Hepatocyte (in vitro differentiated cells): ENCODE results near the gene MAST2. TPM values are rescaled to one million over a fixed set of nuclear protein-coding genes. Genes with fewer than 3 reads are reported as not detected.
A peak's percentile ranks its signal among the peaks of the same experiment; 100 is the strongest.

Experiments used
- DNase-seq: peaks from one replicate; pipeline ENCODE4 v3.0.0-alpha.2; 2016; ENCODE audit warnings: low spot score
- H2AFZ ChIP-seq: fragments of 200-600 bp; sonication (generic); 2 replicates; pipeline ENCODE4 v1.6.0; 2016; ENCODE audit warnings: antibody characterized with exemption, mild to moderate bottlenecking
- H3K27ac ChIP-seq: fragments of 200-600 bp; sonication (generic); 2 replicates; pipeline ENCODE4 v1.5.1; 2016; ENCODE audit warnings: mild to moderate bottlenecking
- H3K27me3 ChIP-seq: fragments of 200-600 bp; sonication (generic); 2 replicates; pipeline ENCODE4 v1.6.1; 2016
- H3K36me3 ChIP-seq: fragments of 200-600 bp; sonication (generic); replicated peaks from 2 replicates; pipeline ENCODE4 v1.5.1; 2016; ENCODE audit warnings: low read depth; ENCODE audit not compliant: insufficient read depth
- H3K4me1 ChIP-seq: fragments of 200-600 bp; sonication (generic); 2 replicates; pipeline ENCODE4 v1.5.1; 2016; ENCODE audit warnings: mild to moderate bottlenecking, moderate library complexity; ENCODE audit not compliant: insufficient read depth
- H3K4me2 ChIP-seq: fragments of 200-600 bp; sonication (generic); 2 replicates; pipeline ENCODE4 v1.6.0; 2016
- H3K4me3 ChIP-seq: fragments of 200-600 bp; sonication (generic); 2 replicates; pipeline ENCODE4 v1.5.1; 2016; ENCODE audit warnings: mild to moderate bottlenecking
- H3K79me2 ChIP-seq: fragments of 200-600 bp; sonication (generic); 2 replicates; pipeline ENCODE4 v1.6.0; 2017; ENCODE audit warnings: mild to moderate bottlenecking
- H3K9me2 ChIP-seq: fragments of 200-600 bp; sonication (generic); replicated peaks from 2 replicates; pipeline ENCODE4 v1.6.0; 2017; ENCODE audit warnings: mild to moderate bottlenecking; ENCODE audit not compliant: insufficient read depth
- H3K9me3 ChIP-seq: fragments of 200-600 bp; sonication (generic); 2 replicates; pipeline ENCODE4 v1.5.1; 2016; ENCODE audit warnings: low read depth, mild to moderate bottlenecking
- H4K20me1 ChIP-seq: fragments of 200-600 bp; sonication (generic); 2 replicates; pipeline ENCODE4 v1.6.0; 2016; ENCODE audit warnings: mild to moderate bottlenecking; ENCODE audit not compliant: insufficient read depth, poor library complexity, severe bottlenecking
- CTCF ChIP-seq: fragments of 200-600 bp; sonication (generic); IDR thresholded peaks from 2 replicates; pipeline ENCODE4 v1.5.1; 2016; ENCODE audit warnings: antibody characterized with exemption, mild to moderate bottlenecking; ENCODE audit not compliant: poor library complexity
- EZH2 ChIP-seq: fragments of 200-600 bp; sonication (generic); IDR thresholded peaks from 2 replicates; pipeline ENCODE4 v1.6.1; 2016; ENCODE audit warnings: antibody characterized with exemption, mild to moderate bottlenecking, borderline replicate concordance
- EZH2phosphoT487 ChIP-seq: fragments of 200-600 bp; sonication (generic); IDR thresholded peaks from one replicate; pipeline ENCODE4 v1.6.1; 2018; ENCODE audit warnings: antibody characterized with exemption, mild to moderate bottlenecking, low read depth, moderate library complexity; ENCODE audit not compliant: unreplicated experiment, severe bottlenecking
- WGBS: methylation state at CpG from one replicate; pipeline ENCODE4 v1.1.6; 2016; ENCODE audit warnings: low lambda C conversion rate; ENCODE audit errors: missing lambda C conversion rate; 5-methylcytosine and 5-hydroxymethylcytosine counted together
- polyA plus RNA-seq: library from polyadenylated mRNA; unstranded; fragments of >200 nt; fragmentation: Nextera tagmentation; extraction: Ambion mirVana; gene quantifications from 2 replicates; pipeline ENCODE4 v1.2.1, GENCODE V29; 2016
- total RNA-seq: library from RNA; depleted of rRNA; stranded (reverse); fragments of >200 nt; gene quantifications from 2 replicates; pipeline ENCODE4 v1.2.3, GENCODE V29; 2014

Gene MAST2
- total and polyA plus RNA-seq, 2 experiments from 2014 or later = 25.8 to 33.5 TPM

GRCh38 chr1:46030876-46031660, 227.7 kb downstream of the MAST2 start:
- no peaks in the 10 kb centered on the region for H3K9me3 ChIP-seq
- no peaks in the 10 kb centered on the region for H3K27me3 ChIP-seq
- no peaks in the 10 kb centered on the region for H3K79me2 ChIP-seq
- no peak overlapping the region for H2AFZ ChIP-seq
- H3K9me2 ChIP-seq = no peaks in the 10 kb centered on the region
- no peak overlapping the region for H3K27ac ChIP-seq
- 96% methylated on average over 22 of the region's 26 CpGs for WGBS
- H3K36me3 ChIP-seq = no peaks in the 10 kb centered on the region
- TF ChIP-seq EZH2 (no peak), CTCF (no peak), EZH2phosphoT487 (no peak)
- H3K4me3 ChIP-seq = no peak overlapping the region
- H3K4me2 ChIP-seq = no peak overlapping the region
- H4K20me1 ChIP-seq = no peaks in the 10 kb centered on the region
- no peak for DNase-seq
- H3K4me1 ChIP-seq = no peaks in the 10 kb centered on the region

- Histone ChIP-seq H2AFZ (no peak overlapping the region), H3K36me3 (no peaks in the 10 kb centered on the region), H3K9me3 (no peaks in the 10 kb centered on the region), H3K9me2 (no peaks in the 10 kb centered on the region), H3K4me1 (peaks cover 1% of the 10 kb centered on the region), H3K79me2 (no peaks in the 10 kb centered on the region), H3K27me3 (no peaks in the 10 kb centered on the region), H3K27ac (no peak overlapping the region), H3K4me2 (no peak overlapping the region), H3K4me3 (no peak overlapping the region), H4K20me1 (no peaks in the 10 kb centered on the region)
- 95% methylated on average over 25 of the region's 27 CpGs for WGBS
- DNase-seq = no peak
- TF ChIP-seq EZH2 (no peak), EZH2phosphoT487 (no peak), CTCF (no peak)
Measured at GRCh38 chr1:46034601-46035516, 231.4 kb downstream of the MAST2 start.

- Histone ChIP-seq H3K27ac (no peak overlapping the region), H3K4me1 (peaks cover 9% of the 10 kb centered on the region), H3K36me3 (no peaks in the 10 kb centered on the region), H3K4me3 (no peak overlapping the region), H3K4me2 (no peak overlapping the region), H3K79me2 (no peaks in the 10 kb centered on the region), H4K20me1 (no peaks in the 10 kb centered on the region), H3K9me2 (no peaks in the 10 kb centered on the region), H2AFZ (no peak overlapping the region), H3K9me3 (no peaks in the 10 kb centered on the region), H3K27me3 (no peaks in the 10 kb centered on the region)
- 47% methylated on average over 11 of the region's 11 CpGs for WGBS
- TF ChIP-seq EZH2phosphoT487 (no peak), CTCF (peak; percentile 97), EZH2 (no peak)
- DNase-seq = peak; percentile 90
Measured at GRCh38 chr1:46036894-46037839, 233.8 kb downstream of the MAST2 start.
